ENCODE measurements around the gene EIPR1.

DNA sequence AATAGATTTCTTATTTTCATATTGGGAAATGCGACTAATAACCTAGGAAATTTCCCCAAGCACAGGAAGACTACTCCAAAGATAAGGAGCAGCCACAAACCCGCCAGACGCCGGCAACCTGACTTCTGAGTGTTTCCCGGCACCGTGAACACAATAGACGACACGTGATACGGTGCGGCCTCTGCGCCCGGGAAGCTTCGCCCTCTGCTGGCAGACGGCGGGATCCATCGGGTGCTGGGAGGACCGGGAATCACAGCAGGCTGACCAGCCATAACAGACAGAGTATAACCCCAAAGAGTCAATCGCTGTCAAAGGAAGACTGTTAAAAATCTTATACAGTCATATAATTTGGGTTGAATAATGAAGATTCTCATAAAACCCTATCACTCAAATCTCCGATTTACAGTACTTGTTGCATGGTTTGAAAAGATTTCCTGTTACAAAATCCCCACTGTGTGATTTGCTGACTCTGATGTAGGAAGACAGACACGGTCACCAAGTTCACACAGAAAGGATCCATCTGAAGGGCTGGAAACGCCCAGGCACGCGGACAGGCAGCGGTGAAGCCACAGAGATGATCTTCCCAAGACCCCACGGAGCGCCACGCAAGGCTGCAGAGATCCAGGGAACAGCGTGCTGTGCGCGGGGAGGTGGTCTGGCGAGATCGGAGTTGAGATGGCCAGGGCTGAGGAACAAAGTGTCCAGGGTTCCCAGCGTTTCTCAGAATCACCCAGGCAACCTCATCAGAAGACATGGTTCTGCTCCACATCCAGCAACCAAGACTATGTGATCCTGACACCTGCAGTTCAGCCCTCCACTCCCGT, 73.8 kb downstream of the EIPR1 start:
- TF ChIP-seq, protein P1, sequence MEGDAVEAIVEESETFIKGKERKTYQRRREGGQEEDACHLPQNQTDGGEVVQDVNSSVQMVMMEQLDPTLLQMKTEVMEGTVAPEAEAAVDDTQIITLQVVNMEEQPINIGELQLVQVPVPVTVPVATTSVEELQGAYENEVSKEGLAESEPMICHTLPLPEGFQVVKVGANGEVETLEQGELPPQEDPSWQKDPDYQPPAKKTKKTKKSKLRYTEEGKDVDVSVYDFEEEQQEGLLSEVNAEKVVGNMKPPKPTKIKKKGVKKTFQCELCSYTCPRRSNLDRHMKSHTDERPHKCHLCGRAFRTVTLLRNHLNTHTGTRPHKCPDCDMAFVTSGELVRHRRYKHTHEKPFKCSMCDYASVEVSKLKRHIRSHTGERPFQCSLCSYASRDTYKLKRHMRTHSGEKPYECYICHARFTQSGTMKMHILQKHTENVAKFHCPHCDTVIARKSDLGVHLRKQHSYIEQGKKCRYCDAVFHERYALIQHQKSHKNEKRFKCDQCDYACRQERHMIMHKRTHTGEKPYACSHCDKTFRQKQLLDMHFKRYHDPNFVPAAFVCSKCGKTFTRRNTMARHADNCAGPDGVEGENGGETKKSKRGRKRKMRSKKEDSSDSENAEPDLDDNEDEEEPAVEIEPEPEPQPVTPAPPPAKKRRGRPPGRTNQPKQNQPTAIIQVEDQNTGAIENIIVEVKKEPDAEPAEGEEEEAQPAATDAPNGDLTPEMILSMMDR (conservative IDR thresholded peaks at IDR 0.05), result peak; percentile 94
- no peak for TF ChIP-seq ZFX (IDR thresholded peaks at IDR 0.05)
